Measurements from ENCODE around the gene FGD2. TPM values are rescaled to one million over a fixed set of nuclear protein-coding genes. Genes with fewer than 3 reads are reported as not detected.

The FGD2 gene
- polyA plus RNA-seq, 1 experiment, result not detected

- DNase-seq (ENCODE audit: low read depth), result no peak
- TF ChIP-seq, protein P1, sequence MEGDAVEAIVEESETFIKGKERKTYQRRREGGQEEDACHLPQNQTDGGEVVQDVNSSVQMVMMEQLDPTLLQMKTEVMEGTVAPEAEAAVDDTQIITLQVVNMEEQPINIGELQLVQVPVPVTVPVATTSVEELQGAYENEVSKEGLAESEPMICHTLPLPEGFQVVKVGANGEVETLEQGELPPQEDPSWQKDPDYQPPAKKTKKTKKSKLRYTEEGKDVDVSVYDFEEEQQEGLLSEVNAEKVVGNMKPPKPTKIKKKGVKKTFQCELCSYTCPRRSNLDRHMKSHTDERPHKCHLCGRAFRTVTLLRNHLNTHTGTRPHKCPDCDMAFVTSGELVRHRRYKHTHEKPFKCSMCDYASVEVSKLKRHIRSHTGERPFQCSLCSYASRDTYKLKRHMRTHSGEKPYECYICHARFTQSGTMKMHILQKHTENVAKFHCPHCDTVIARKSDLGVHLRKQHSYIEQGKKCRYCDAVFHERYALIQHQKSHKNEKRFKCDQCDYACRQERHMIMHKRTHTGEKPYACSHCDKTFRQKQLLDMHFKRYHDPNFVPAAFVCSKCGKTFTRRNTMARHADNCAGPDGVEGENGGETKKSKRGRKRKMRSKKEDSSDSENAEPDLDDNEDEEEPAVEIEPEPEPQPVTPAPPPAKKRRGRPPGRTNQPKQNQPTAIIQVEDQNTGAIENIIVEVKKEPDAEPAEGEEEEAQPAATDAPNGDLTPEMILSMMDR (IDR thresholded peaks at IDR 0.05; ENCODE audit: insufficient read depth, low read depth, low read length), result no peak
- H3K27me3 ChIP-seq (ENCODE audit: control insufficient read depth, insufficient read depth, low read length), result no peaks in the 10 kb centered on the region
- no peak overlapping the region for H3K4me3 ChIP-seq (ENCODE audit: low read depth, low read length)
- CTCF ChIA-PET, result interaction anchor here (0.8 to 8.6 kb wide), 5 partner anchors 13 to 242 kb away, joined by 3 to 61 read pairs (median 3); partner anchors contain the start of gene C6orf89
- H3K36me3 ChIP-seq (ENCODE audit: control insufficient read depth, insufficient read depth, low read length), result peaks cover 39% of the 10 kb centered on the region
- POLR2A ChIA-PET, result no interaction called here
These were observed 28.9 kb upstream of the FGD2 start for GRCh38 chr6:36976509-36976908.

DNA sequence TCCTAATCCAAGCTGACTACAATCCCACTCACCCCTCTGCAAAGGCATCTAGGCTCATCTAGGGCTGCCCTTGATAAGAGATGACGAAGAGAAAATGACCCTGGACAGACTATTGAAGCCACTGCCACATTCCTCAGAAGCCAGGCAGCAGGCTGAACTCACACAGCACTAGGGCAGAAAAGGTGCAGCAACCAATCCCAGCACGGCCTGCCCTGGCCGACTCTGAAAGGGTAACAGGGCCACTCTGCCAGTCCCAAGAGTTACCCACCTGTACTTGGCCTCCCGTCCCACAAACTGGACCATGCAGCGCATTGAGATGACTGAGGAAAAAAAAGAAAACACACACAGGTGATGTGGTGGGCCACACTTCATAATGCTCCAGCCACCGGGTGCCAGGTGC is 28.5 kb upstream of the FGD2 start:
- Histone ChIP-seq H3K36me3 (ENCODE audit: control insufficient read depth, insufficient read depth, low read length) (peaks cover 38% of the 10 kb centered on the region), H3K27me3 (ENCODE audit: control insufficient read depth, insufficient read depth, low read length) (no peaks in the 10 kb centered on the region), H3K4me3 (ENCODE audit: low read depth, low read length) (no peak overlapping the region)
- no peak for DNase-seq (ENCODE audit: low read depth)
- CTCF ChIA-PET, result interaction anchor here (0.8 to 8.6 kb wide), 8 partner anchors 9 to 242 kb away, joined by 3 to 61 read pairs (median 3); partner anchors contain the start of genes C6orf89 and MTCH1
- POLR2A ChIA-PET, result no interaction called here
- TF ChIP-seq, protein P1 (IDR thresholded peaks at IDR 0.05; ENCODE audit: insufficient read depth, low read depth, low read length), result no peak

GRCh38 chr6:36977470-36977941 is 27.9 kb upstream of the FGD2 start:
- peaks cover 35% of the 10 kb centered on the region for H3K36me3 ChIP-seq (ENCODE audit: control insufficient read depth, insufficient read depth, low read length)
- H3K4me3 ChIP-seq (ENCODE audit: low read depth, low read length), result no peak overlapping the region
- TF ChIP-seq, protein P1 (IDR thresholded peaks at IDR 0.05; ENCODE audit: insufficient read depth, low read depth, low read length), result peak; percentile 45; the same call in 1 of the 2 replicates
- CTCF ChIA-PET, result interaction anchor here (1.0 to 8.6 kb wide), 5 partner anchors 8 to 218 kb away, joined by 3 to 61 read pairs (median 3); partner anchors contain the start of genes C6orf89 and MTCH1
- POLR2A ChIA-PET, result interaction anchor here (0.6 kb wide), 1 partner anchor 101 kb away, joined by 3 read pairs; no protein-coding TSS in a partner anchor
- H3K27me3 ChIP-seq (ENCODE audit: control insufficient read depth, insufficient read depth, low read length), result no peaks in the 10 kb centered on the region
- no peak for DNase-seq (ENCODE audit: low read depth)

GRCh38 chr6:36978421-36979346 is 26.8 kb upstream of the FGD2 start:
- ChIA-PET POLR2A (no interaction called here), CTCF (interaction anchor here (0.6 to 8.6 kb wide), 29 partner anchors 10 to 212 kb away, joined by 3 to 61 read pairs (median 4); partner anchors contain the start of genes C6orf89 and PI16)
- Histone ChIP-seq H3K36me3 (ENCODE audit: control insufficient read depth, insufficient read depth, low read length) (peaks cover 32% of the 10 kb centered on the region), H3K4me3 (ENCODE audit: low read depth, low read length) (no peak overlapping the region), H3K27me3 (ENCODE audit: control insufficient read depth, insufficient read depth, low read length) (no peaks in the 10 kb centered on the region)
- TF ChIP-seq, protein P1 (IDR thresholded peaks at IDR 0.05; ENCODE audit: insufficient read depth, low read depth, low read length), result no peak
- no peak for DNase-seq (ENCODE audit: low read depth)

GRCh38 chr6:36979347-36979742 is 26.1 kb upstream of the FGD2 start:
- CTCF ChIA-PET, result interaction anchor here (0.6 to 8.6 kb wide), 31 partner anchors 8 to 213 kb away, joined by 3 to 61 read pairs (median 4); partner anchors contain the start of genes C6orf89 and PI16
- POLR2A ChIA-PET, result no interaction called here
- Histone ChIP-seq H3K36me3 (ENCODE audit: control insufficient read depth, insufficient read depth, low read length) (peaks cover 32% of the 10 kb centered on the region), H3K27me3 (ENCODE audit: control insufficient read depth, insufficient read depth, low read length) (no peaks in the 10 kb centered on the region), H3K4me3 (ENCODE audit: low read depth, low read length) (no peak overlapping the region)
- TF ChIP-seq, protein P1 (IDR thresholded peaks at IDR 0.05; ENCODE audit: insufficient read depth, low read depth, low read length), result peak; percentile 90
- no peak for DNase-seq (ENCODE audit: low read depth)

All from BJ (cell line).